Fibroblast of pulmonary artery (primary cell): ENCODE results near the gene PCDH17.

ENCODE experiments used
- DNase-seq: peaks from one replicate; pipeline ENCODE4 v3.0.0-alpha.2; 2010; ENCODE audit warnings: low read depth
- H3K4me3 ChIP-seq: replicated peaks from 2 replicates; pipeline ENCODE4 v1.5.1; 2011; ENCODE audit warnings: low read depth, mild to moderate bottlenecking, control low read depth, low read length, moderate library complexity
- TF ChIP-seq, protein P1 (sequence below): IDR thresholded peaks from 2 replicates; pipeline ENCODE4 v1.5.1; 2011; ENCODE audit warnings: mild to moderate bottlenecking, control low read depth, low read length, inconsistent platforms; ENCODE audit errors: missing control alignments

The PCDH17 gene

DNA sequence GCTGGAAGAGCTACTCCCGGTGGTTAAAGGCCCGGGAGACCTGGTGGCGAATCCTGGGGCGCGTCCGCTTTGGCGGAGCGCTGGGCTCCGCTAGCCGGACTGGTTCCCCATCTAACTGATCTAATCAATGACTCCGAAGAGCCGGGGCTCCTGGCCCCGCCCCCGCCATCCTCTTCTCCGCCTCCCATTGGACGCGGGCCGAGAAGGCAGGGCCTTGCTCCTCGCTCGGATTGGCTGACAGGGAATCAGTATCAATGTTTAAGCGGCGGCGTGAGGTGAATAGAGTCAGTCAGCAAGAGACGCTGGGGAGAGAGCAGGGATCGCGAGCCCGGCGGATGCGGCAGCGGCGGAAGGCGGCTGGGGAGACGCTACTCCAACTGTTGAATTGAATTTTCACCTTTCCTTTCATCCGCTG lies 1.7 kb upstream of the PCDH17 start:
- TF ChIP-seq, protein P1, sequence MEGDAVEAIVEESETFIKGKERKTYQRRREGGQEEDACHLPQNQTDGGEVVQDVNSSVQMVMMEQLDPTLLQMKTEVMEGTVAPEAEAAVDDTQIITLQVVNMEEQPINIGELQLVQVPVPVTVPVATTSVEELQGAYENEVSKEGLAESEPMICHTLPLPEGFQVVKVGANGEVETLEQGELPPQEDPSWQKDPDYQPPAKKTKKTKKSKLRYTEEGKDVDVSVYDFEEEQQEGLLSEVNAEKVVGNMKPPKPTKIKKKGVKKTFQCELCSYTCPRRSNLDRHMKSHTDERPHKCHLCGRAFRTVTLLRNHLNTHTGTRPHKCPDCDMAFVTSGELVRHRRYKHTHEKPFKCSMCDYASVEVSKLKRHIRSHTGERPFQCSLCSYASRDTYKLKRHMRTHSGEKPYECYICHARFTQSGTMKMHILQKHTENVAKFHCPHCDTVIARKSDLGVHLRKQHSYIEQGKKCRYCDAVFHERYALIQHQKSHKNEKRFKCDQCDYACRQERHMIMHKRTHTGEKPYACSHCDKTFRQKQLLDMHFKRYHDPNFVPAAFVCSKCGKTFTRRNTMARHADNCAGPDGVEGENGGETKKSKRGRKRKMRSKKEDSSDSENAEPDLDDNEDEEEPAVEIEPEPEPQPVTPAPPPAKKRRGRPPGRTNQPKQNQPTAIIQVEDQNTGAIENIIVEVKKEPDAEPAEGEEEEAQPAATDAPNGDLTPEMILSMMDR = no peak
- H3K4me3 ChIP-seq = peak overlapping the region; percentile 55
- peak; percentile 84 for DNase-seq

DNA sequence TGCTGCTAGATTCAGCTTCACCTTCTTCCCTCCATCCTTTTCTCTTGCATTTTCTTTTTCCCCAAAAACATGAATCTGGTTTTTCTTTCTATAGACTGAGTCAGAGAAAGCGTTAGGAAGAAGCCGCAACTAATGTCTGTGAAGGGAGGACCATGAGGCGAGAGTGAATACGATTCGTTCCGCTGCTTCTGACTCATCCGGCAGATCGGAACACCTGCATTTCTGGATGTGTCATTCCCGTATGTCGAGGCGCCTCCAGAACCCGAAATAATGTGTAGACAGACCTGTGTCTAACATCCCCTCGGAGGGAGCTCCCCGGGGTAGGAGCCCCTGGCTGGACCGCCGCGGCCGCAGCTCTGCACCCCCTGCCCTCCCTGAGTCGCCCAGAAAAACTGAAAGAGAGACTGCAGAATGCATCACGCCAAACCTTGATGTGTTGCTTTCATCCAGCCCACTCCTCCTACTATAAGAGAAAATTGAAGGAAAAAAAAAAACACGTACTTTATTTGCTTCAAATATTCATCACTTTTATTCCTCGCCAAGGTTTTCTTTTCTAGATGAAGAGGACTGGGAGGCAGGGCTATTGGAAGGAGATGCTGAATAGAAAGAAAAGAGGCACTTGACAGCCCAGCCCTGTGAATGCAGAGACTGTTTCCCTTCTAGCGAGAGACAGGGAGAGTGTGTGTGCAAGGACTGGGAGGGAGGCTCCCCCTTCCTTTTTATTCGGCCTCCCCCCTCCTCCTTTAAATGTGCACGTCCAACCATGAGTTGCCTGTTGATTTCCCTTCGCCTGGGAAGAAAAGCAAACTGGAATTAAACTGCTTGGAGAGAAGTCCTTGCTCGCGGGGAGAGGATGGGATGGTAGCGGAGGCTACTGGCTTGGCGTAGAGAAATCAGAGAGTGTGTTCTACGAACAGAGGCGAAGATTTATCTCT lies 616 bp upstream of the PCDH17 start:
- DNase-seq = no peak
- TF ChIP-seq, protein P1 = no peak
- H3K4me3 ChIP-seq = peak overlapping the region; percentile 55

DNA sequence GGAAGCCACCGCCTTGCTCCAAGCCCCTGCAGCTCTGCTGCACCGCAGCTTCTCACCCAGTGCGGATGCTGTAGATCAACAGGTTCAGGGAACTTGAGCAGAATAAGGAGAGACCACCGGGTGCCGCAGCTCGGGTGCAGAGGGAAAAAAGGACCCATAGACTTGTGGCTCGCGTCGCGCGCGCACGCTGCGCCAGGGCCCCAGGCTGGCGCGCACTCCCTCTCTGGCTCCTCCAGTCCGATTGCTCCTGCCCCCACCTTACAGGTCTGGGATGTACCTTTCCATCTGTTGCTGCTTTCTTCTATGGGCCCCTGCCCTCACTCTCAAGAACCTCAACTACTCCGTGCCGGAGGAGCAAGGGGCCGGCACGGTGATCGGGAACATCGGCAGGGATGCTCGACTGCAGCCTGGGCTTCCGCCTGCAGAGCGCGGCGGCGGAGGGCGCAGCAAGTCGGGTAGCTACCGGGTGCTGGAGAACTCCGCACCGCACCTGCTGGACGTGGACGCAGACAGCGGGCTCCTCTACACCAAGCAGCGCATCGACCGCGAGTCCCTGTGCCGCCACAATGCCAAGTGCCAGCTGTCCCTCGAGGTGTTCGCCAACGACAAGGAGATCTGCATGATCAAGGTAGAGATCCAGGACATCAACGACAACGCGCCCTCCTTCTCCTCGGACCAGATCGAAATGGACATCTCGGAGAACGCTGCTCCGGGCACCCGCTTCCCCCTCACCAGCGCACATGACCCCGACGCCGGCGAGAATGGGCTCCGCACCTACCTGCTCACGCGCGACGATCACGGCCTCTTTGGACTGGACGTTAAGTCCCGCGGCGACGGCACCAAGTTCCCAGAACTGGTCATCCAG lies 964 bp downstream of the PCDH17 start:
- TF ChIP-seq, protein P1 = no peak
- peak overlapping the region; percentile 55 for H3K4me3 ChIP-seq
- DNase-seq = peak; percentile 12

DNA sequence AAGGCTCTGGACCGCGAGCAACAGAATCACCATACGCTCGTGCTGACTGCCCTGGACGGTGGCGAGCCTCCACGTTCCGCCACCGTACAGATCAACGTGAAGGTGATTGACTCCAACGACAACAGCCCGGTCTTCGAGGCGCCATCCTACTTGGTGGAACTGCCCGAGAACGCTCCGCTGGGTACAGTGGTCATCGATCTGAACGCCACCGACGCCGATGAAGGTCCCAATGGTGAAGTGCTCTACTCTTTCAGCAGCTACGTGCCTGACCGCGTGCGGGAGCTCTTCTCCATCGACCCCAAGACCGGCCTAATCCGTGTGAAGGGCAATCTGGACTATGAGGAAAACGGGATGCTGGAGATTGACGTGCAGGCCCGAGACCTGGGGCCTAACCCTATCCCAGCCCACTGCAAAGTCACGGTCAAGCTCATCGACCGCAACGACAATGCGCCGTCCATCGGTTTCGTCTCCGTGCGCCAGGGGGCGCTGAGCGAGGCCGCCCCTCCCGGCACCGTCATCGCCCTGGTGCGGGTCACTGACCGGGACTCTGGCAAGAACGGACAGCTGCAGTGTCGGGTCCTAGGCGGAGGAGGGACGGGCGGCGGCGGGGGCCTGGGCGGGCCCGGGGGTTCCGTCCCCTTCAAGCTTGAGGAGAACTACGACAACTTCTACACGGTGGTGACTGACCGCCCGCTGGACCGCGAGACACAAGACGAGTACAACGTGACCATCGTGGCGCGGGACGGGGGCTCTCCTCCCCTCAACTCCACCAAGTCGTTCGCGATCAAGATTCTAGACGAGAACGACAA lies 1.8 kb downstream of the PCDH17 start:
- TF ChIP-seq, protein P1 = peak; percentile 25
- no peak overlapping the region for H3K4me3 ChIP-seq
- DNase-seq = peak; percentile 10

DNA sequence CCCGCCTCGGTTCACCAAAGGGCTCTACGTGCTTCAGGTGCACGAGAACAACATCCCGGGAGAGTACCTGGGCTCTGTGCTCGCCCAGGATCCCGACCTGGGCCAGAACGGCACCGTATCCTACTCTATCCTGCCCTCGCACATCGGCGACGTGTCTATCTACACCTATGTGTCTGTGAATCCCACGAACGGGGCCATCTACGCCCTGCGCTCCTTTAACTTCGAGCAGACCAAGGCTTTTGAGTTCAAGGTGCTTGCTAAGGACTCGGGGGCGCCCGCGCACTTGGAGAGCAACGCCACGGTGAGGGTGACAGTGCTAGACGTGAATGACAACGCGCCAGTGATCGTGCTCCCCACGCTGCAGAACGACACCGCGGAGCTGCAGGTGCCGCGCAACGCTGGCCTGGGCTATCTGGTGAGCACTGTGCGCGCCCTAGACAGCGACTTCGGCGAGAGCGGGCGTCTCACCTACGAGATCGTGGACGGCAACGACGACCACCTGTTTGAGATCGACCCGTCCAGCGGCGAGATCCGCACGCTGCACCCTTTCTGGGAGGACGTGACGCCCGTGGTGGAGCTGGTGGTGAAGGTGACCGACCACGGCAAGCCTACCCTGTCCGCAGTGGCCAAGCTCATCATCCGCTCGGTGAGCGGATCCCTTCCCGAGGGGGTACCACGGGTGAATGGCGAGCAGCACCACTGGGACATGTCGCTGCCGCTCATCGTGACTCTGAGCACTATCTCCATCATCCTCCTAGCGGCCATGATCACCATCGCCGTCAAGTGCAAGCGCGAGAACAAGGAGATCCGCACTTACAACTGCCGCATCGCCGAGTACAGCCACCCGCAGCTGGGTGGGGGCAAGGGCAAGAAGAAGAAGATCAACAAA lies 2.6 kb downstream of the PCDH17 start:
- H3K4me3 ChIP-seq = no peak overlapping the region
- TF ChIP-seq, protein P1 = no peak
- DNase-seq = no peak

DNA sequence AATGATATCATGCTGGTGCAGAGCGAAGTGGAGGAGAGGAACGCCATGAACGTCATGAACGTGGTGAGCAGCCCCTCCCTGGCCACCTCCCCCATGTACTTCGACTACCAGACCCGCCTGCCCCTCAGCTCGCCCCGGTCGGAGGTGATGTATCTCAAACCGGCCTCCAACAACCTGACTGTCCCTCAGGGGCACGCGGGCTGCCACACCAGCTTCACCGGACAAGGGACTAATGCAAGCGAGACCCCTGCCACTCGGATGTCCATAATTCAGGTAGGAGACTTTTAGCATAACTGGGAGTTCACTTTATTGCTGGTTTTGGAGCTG lies 3.3 kb downstream of the PCDH17 start:
- TF ChIP-seq, protein P1 = no peak
- no peak for DNase-seq
- no peak overlapping the region for H3K4me3 ChIP-seq
